GM10266 (cell line): ENCODE data around the gene LRP2.
"Not testable (repeated sequence)": the region's sequence is repeated elsewhere in the genome, so short reads cannot be mapped to it uniquely, and the experiment has no call there.

Experiments used
- DNase-seq: peaks from one replicate; pipeline ENCODE4 v3.0.0; 2012; ENCODE audit errors: extremely low spot score
- CTCF ChIP-seq: IDR thresholded peaks from 2 replicates; pipeline ENCODE4 v1.5.1; 2012; ENCODE audit warnings: mild to moderate bottlenecking, low read depth; ENCODE audit not compliant: control insufficient read depth, insufficient read depth; ENCODE audit errors: missing control alignments

LRP2 gene

DNA sequence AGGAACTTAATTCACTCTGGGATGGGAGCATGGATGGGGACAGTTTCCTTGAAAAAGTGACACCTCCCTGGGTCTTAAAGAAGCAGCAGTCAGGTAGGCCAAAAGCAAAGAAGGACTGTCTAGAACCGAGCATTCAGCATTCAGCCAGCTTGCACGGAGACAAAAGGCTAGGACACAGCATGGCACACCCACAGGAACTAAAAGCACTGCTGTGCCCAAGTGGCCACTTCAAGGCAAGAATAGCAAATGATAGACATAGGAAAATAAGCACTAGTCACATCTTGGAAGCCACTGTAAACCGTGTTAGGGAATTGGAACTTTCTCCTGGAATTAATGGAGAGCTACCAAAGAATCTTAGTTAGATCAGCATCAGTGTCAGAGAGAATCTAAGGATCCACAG lies 47.0 kb downstream of the LRP2 start:
- no peak for DNase-seq
- TF ChIP-seq CTCF, result no peak

DNA sequence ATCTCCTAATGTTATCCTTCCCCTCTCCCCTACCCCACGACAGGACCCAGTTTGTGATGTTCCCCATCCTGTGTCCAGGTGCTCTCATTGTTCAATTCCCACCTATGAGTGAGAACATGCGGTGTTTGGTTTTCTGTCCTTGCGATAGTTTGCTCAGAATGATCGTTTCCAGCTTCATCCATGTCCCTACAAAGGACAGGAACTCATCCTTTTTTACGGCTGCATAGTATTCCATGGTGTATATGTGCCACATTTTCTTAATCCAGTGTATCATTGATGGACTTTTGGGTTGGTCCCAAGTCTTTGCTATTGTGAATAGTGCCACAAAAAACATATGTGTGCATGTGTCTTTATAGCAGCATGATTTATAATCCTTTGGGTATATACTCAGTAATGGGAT lies 54.0 kb downstream of the LRP2 start:
- DNase-seq, result not testable (repeated sequence)

GRCh38 chr2:169304689-169305088 lies 57.6 kb downstream of the LRP2 start:
- DNase-seq, result not testable (repeated sequence)

GRCh38 chr2:169303579-169304305 lies 58.6 kb downstream of the LRP2 start:
- no peak for DNase-seq
- no peak for TF ChIP-seq CTCF

DNA sequence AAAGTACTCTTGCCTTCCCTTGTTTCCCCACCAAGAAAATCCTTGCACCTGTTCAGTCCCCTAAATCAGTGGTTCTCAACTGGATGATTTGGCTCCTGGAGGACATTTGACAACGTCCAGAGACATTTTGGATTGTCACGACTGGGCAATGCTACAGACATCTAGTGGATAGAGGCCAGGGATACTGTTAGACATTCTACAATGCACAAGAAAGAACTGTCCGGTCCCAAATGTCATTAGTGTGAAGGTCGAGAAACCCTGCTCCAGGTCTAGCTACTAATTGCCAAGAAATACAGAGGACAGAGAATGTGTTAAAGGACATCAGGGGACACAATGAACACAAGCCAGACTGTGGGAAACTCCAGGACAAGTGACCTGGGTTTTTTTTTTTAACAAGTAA lies 60.0 kb downstream of the LRP2 start:
- DNase-seq, result no peak
- no peak for TF ChIP-seq CTCF

GRCh38 chr2:169301596-169302335 lies 60.6 kb downstream of the LRP2 start:
- no peak for TF ChIP-seq CTCF
- no peak for DNase-seq

- no peak for DNase-seq
- no peak for TF ChIP-seq CTCF
Measured at GRCh38 chr2:169300636-169301530, 61.5 kb downstream of the LRP2 start.

GRCh38 chr2:169298007-169298406 lies 64.3 kb downstream of the LRP2 start:
- no peak for DNase-seq
- TF ChIP-seq CTCF, result no peak
